ENCODE results near the gene UBAP2L.

DNA sequence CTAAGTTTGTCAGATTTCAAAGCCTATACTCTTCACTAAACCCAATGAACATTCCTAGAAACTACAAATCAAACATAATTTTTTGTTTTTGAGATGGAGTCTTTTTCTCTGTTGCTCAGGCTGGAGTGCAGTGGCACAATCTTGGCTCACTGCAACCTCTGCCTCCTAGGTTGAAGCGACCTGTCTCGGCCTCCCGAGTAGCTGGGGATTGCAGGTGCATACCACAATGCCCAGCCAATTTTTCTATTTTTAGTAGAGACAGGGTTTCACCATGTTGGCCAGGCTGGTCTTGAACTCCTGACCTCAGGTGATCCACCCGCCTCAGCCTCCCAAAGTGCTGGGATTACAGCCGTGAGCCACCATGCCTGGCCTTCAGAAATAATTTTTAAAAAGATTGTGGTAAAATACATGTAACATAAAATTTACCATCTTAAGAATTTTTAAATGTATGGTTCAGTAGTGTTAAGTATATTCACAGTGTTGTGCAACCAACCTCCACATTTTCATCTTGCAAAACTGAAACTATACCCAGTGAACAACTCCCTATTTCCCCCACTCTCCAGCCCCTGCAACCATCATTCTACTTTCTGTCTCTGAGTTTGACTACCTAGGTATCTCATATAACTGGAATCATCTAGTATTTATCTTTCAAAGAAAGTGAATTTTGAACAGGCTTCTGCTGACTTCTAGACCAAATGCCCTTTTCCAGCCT lies 11.9 kb upstream of the UBAP2L start:
- TF ChIP-seq, protein P1, sequence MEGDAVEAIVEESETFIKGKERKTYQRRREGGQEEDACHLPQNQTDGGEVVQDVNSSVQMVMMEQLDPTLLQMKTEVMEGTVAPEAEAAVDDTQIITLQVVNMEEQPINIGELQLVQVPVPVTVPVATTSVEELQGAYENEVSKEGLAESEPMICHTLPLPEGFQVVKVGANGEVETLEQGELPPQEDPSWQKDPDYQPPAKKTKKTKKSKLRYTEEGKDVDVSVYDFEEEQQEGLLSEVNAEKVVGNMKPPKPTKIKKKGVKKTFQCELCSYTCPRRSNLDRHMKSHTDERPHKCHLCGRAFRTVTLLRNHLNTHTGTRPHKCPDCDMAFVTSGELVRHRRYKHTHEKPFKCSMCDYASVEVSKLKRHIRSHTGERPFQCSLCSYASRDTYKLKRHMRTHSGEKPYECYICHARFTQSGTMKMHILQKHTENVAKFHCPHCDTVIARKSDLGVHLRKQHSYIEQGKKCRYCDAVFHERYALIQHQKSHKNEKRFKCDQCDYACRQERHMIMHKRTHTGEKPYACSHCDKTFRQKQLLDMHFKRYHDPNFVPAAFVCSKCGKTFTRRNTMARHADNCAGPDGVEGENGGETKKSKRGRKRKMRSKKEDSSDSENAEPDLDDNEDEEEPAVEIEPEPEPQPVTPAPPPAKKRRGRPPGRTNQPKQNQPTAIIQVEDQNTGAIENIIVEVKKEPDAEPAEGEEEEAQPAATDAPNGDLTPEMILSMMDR (conservative IDR thresholded peaks at IDR 0.05), result no peak
- TF ChIP-seq ZFX (IDR thresholded peaks at IDR 0.05), result no peak
